ENCODE data around the gene SLC40A1.

DNA sequence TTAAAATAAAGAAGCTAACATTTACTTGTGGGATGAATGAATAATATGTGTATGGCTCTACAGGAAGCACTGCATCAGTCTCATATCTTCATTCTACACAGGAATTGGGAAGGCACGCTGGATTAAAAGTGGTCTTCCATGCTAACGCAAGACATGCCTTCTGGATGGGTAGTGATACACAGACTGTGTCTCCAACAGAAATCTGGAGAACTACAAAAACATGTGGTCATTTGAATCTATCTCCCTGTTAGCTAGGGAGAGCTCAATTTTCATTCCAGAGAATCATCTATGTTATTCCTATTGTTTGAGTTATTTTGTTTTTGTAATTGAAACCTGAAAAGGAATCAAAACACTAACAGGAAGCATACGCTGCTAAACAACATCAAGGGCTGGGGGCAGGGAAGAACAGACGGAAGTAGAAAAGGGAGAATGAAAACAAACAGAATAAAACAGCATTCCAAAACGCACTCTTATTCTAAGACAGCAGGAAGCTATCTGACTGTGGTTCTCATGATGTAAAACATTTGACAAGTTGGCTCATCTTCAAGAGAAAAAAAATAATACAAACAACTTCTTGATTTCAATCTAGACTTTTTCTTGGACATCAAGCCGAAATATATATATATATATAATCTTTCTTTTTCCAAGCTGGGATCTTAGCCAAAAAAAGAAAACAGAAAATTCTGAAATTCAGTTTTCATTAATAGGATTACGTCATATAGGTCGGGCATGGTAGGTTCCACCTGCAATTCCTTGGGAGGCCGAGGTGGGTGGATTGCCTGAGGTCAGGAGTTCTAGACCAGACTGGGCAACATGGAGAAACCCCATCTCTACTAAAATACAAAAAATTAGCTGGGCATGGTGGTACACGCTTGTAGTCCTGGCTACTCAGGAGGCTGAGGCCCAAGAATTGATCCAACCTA, 49.2 kb upstream of the SLC40A1 start:
- no peak for TF ChIP-seq FOXP2 (optimal IDR thresholded peaks at IDR 0.05; ENCODE audit: borderline replicate concordance, extremely low read depth, extremely low read length, insufficient read depth)
- no peak for TF ChIP-seq SIN3A (IDR thresholded peaks at IDR 0.05; ENCODE audit: borderline replicate concordance, insufficient read depth, low read length)
- no peak for TF ChIP-seq POLR2AphosphoS5 (IDR thresholded peaks at IDR 0.05; ENCODE audit: low read depth, low read length)
- TF ChIP-seq, protein P1, sequence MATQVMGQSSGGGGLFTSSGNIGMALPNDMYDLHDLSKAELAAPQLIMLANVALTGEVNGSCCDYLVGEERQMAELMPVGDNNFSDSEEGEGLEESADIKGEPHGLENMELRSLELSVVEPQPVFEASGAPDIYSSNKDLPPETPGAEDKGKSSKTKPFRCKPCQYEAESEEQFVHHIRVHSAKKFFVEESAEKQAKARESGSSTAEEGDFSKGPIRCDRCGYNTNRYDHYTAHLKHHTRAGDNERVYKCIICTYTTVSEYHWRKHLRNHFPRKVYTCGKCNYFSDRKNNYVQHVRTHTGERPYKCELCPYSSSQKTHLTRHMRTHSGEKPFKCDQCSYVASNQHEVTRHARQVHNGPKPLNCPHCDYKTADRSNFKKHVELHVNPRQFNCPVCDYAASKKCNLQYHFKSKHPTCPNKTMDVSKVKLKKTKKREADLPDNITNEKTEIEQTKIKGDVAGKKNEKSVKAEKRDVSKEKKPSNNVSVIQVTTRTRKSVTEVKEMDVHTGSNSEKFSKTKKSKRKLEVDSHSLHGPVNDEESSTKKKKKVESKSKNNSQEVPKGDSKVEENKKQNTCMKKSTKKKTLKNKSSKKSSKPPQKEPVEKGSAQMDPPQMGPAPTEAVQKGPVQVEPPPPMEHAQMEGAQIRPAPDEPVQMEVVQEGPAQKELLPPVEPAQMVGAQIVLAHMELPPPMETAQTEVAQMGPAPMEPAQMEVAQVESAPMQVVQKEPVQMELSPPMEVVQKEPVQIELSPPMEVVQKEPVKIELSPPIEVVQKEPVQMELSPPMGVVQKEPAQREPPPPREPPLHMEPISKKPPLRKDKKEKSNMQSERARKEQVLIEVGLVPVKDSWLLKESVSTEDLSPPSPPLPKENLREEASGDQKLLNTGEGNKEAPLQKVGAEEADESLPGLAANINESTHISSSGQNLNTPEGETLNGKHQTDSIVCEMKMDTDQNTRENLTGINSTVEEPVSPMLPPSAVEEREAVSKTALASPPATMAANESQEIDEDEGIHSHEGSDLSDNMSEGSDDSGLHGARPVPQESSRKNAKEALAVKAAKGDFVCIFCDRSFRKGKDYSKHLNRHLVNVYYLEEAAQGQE (IDR thresholded peaks at IDR 0.05; ENCODE audit: insufficient read depth in 1 of 2, low read depth in 2 of 2, low read length in 2 of 2): no peak
- no peak for TF ChIP-seq TAF1 (IDR thresholded peaks at IDR 0.05; ENCODE audit: borderline replicate concordance, insufficient read depth, low read length)
